HG03520 (cell line): ENCODE data around the gene C7.

Experiments used
- ATAC-seq: cut with Tn5 transposase; IDR thresholded peaks from one replicate; pipeline ENCODE4 v1.9.1; 2021; ENCODE audit warnings: mild to moderate bottlenecking, moderate library complexity; ENCODE audit not compliant: unreplicated experiment

C7 gene

DNA sequence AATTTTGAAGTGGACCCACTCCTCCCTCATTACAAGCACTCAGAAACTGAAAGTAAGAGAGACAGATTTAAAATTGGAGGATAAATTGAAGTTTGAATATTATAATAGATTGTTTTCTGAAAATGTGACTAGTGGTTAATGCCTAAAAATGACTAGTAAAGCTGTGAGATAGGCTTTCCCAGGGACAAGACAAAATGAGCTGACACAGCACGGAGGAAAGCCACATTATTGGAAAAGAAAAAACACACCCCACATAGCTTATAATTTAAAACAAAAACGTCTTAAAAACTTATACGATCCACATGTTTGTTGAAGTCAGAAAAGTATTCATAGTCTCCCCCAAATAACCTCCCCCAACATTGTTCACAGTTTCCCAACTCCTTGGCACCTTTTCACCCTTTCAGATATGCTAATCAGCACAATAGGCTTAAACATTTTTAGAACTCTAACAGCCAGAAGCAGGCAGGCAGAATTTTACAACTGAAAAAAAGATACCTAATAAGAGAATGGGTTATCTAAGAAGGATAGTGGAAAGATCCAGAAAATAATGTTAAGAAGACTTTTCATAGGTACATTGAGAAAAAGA is 6.1 kb downstream of the C7 start:
- ATAC-seq, result no peak

DNA sequence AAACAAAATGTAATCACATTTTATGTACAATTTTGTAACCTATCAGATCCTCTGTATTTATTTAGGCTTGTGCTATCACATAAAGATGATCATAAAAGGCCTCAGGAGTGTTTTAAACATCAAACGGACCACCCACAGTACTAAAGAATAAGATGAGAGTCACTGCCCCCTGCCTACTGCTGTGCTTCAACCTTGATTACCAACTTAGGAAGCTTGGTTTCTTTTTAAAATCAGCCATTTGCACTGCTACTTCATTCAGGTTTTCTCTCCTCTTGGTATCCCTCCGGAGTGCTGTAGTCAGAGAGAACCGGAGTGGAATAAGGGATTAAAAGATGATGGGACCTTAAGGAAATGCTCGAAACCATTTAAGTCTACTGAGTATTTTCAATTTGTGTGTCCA is 6.9 kb downstream of the C7 start:
- no peak for ATAC-seq

DNA sequence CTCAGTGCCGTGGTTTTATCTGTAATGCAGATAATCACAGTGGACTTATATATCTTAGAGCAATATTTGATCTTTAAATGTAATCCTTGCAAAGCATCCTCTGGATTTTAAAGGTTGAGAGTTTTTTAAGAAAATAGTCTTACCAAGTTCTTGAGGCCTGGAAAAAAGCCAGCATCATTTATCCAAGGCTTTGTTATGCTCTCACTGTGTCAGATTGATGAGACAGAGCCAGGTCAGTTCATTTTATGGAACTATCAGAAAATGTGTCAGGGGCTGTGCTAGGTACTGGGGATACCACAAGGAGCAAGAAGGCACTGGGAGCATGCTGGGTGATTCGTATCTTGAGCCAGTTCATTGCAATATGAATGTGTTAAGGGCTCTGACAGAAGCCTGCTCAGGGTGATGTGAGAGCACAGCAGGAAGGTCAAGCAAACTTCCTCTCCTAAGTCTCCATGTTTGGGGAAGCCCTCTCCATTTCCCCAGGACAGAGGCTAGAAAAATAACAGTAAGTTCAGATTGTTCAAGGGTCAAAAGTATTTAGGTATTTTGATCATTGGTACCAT is 19.7 kb downstream of the C7 start:
- no peak for ATAC-seq

DNA sequence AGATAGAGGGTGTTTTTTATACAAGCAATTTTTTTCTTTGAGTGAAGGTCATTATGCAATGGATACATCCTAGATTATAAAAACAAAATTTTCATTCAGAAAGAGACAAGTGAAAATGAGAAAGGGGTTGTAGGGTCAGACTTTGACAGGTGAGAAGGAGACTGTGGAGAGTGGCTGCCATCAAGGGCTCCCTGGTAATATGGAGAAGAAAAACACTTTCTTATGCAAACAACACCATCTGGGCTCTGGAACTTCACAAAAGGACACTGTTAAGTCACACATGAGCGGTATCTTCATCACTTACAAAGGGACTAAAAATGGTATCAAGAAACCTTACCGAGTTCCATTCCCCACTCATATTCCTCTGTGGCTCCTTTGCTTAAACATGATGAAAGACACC is 23.5 kb downstream of the C7 start:
- ATAC-seq, result no peak

DNA sequence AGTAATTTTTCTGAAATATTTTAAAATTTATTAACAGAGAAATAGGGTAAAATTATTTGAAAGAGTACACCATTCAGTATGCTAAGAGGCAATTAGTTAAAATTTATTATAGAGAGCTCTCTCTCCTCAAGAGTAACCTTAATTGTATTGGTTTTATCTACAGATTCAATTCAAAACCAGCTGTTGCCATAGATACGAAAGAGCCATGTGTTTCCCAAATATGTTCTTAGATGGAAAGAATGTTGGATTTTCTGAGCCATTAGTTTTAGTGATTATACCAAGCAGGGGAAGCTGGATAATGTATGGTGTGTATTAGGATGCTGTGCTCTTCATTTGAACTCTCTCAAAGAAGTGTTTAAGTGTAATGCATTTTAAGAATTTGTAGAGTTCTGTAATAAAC is 27.8 kb downstream of the C7 start:
- ATAC-seq, result no peak

DNA sequence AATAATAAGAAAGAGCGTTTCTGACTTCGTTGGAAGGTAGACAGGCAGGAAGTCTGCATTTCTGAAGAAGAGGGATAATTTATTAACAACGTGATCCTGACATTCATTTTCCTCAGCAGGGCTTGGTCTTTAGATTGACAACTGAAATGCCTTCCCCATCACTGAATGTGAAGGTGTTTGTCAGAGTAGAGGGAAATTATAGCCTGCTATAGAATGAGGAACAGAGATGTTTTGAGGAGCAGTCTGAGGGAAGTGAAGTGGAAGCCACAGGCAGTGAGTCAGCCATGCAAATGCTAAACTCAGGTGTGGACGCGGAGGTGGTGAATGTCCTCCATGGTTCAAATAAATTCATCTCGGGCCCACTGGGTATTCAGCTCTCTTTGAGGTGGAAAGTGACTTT is 30.5 kb downstream of the C7 start:
- no peak for ATAC-seq

DNA sequence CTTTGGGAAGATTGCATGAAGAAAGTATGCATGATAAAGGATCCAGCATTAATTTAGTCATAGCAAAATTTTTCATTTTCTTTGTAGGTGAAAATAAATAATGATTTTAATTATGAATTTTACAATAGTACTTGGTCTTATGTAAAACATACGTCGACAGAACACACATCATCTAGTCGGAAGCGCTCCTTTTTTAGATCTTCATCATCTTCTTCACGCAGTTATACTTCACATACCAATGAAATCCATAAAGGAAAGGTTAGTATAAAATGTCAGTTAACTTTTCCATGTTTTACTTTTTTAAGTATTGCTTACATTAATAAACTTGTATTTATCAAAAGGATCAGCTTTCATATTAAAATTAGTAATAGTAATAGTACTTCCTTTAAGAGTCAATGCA is 35.8 kb downstream of the C7 start:
- no peak for ATAC-seq

DNA sequence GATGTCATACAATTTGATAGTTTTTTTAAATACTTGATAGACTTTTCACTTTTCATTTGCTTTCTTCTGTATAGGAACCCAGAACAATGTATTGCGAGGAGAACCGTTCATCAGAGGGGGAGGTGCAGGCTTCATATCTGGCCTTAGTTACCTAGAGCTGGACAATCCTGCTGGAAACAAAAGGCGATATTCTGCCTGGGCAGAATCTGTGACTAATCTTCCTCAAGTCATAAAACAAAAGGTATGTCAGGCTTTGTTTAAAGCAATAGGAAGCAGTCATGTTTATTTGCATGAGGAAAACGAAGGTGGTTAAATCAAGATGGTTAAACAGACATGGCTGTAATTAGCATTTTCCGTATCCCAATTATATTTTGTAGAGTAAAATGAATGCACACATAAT is 46.0 kb downstream of the C7 start:
- no peak for ATAC-seq

DNA sequence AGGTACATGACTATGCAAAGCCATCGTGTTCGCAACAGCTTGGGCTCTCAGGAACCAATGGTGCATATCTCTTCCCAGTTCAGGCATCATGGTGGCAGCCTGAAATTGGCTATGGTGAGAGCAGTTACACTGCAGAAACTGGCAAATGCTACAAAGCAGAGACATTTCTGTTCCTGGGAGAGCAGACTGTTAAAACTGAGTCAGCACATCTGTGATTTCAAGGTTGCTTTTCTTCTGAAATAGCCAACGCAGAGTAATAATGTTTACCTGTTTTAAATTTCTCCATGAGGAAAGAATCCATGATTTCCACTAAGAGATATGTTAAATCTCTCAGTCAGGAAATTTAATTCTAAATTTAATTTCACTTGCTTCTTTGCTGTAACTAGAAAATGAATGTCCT is 47.8 kb downstream of the C7 start:
- no peak for ATAC-seq

DNA sequence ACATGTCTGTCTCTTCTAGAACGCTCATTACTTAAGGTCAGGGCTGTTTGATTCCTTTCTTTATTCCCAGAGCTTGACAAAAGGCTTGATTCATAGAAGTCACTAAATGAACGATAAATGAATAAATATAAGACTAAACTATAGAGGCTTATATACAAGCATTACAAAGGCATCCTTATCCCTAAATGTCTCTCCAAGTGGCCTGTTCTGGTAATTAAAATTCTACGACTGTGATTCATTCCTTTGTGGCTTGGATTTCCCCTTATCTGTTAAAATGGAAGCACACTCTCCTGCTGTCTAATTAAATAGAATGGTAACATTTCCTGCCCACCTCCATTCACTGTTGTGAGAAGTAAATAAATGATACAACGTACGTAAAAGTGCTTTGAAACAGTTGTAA is 49.5 kb downstream of the C7 start:
- ATAC-seq, result no peak

DNA sequence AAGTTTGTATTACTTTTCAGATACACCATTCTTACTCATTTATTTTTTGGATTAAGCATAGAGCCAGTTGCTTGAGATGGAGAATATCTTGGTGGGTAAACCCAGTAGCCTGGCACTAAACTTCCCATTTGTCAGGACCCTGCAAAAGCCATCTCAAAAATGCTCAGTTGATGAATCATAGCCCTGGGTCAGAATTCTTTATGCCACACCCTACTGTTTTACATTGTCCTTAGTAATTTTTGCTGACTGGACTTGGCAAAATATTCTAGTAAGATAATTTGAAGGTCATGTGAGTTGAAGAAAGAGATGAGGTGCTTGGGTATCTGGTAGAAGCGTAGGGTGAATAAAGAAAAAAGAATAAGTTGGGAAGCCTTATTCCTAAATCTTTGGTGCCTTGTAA is 50.7 kb downstream of the C7 start:
- ATAC-seq, result no peak

DNA sequence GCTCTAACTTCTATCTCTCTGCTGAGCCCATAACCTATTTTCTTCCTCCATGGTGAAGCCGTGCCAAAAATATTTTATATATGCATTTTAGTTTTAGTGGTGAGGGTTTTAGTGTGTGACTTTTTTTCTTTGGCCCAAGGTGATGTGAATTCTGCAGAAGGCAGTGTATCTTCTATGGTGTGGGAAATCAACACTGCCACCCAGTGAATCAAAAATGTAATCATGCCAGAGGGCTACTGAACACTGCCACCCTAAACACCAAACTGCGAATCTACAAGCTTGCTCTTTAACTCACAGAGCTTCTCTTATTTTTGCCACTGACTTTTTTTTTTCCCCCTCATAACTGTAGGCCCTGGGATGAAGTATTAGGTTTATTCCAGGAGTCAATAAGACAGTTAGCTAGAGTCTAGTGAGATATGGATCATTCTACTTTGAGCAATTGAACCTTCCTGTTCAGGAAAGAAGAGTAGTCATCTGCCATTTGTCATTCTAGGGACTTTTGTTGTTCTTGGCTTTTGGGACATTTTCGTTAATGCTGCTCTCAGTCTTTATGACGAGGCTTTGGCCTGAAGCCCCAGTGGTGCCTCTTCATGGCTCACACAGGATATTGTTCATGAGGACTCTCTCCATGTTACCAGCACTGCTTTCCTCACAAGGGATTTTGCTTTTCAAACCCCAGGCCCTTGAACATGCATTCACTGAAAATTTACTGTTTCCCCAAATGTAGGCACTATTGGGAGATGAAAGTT is 53.1 kb downstream of the C7 start:
- ATAC-seq, result no peak

DNA sequence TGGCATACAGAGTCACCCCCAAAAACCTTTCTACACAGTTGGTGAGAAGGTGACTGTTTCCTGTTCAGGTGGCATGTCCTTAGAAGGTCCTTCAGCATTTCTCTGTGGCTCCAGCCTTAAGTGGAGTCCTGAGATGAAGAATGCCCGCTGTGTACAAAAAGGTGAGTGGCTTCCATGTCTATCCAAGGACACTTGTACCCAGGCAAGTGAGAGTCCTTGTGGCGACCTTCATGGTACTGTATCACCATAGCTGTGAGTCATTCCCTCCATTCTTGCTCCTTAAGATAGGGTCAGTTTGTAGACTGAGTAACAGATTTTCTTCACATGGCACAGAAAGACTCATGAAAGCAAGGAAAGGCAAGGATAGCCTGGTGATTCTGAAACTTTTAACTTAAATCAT is 63.1 kb downstream of the C7 start:
- no peak for ATAC-seq

DNA sequence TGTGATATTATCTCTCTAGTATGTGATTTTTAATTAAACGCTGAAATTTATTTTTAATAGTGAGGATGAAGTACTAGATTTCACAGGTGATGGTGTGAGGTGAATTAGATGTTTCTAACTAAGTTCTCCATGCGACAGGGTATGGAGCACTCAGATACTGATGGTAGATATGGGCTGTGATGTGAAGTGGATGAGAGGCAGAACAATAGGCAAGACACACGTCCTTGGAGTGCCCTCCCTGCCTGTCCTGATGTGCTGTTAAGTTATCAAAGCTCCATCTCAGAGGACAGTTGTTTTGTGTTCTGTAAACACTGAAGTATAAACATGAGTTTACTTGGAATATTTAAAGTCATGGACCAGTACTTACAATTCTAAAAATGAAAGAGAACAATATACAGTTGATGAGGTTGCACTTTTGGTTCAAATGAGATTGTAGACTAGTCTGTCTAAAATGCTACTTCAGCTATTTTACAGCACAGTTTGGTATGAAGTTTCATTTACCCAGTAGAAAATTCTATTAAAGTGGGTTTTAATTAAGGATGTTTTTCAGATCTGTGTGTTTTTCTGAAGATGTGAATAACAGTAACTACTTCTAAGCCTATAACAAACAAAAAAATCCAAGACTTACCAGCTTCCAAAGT is 64.2 kb downstream of the C7 start:
- no peak for ATAC-seq

DNA sequence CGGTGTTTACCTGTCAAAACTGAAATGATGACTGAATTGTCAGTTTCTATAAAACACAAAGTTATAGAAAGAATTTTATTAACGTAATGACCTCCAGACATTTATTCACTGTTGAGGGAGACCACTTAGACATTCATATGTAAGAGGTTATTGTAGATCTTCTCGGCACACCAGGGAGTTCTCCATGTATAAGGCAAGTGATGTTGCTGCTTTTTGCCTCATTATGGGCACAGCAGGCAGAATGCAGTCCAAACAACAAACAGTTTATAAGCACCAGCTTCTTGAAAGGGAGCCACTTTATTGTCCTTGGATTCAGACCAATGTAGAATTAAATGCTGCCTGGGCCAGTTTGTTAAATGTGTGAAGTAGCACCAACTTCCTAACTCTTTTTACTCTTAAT is 66.7 kb downstream of the C7 start:
- no peak for ATAC-seq

DNA sequence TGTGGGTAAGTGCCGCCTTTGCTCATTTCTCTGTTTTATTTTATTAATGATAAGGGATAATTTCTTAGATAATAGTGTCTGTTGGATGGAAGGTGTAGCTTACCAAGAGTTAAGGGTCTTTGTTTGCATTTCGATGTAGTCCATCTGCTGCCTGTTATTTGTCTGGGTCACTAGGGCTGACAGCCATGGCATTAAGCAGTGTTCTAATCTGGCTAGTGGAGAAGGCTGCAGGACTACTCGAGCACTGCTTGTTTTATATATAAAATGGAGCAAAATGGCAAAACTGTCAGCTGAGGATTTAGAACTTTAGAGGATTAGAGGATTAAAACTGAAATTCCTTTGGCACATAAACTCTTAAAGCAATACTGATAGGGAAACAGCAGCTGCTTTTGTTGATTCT is 67.5 kb downstream of the C7 start:
- no peak for ATAC-seq

DNA sequence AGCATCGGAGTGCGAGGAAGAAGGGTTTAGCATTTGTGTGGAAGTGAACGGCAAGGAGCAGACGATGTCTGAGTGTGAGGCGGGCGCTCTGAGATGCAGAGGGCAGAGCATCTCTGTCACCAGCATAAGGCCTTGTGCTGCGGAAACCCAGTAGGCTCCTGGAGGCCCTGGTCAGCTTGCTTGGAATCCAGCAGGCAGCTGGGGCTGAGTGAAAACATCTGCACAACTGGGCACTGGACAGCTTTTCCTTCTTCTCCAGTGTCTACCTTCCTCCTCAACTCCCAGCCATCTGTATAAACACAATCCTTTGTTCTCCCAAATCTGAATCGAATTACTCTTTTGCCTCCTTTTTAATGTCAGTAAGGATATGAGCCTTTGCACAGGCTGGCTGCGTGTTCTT is 72.1 kb downstream of the C7 start:
- ATAC-seq, result no peak

DNA sequence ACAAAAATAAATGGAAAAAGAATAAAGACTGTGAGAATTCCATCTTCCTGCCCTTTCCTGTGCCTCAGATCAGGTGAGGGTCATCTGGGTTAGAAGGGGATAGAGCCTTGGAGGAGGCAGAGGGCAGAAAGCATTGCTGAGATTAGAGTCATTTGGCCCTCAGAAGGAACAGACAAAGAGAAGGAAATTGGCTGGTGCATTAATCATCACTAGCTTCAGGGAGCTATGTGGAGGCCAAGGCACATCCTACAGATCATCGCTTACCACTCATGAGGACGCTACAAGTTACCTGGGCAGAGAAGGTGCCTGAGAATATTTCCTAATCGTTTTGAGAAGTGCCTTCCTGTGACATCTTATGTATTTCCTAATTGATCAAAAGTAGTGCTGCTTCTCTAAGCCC is 74.5 kb downstream of the C7 start:
- no peak for ATAC-seq

DNA sequence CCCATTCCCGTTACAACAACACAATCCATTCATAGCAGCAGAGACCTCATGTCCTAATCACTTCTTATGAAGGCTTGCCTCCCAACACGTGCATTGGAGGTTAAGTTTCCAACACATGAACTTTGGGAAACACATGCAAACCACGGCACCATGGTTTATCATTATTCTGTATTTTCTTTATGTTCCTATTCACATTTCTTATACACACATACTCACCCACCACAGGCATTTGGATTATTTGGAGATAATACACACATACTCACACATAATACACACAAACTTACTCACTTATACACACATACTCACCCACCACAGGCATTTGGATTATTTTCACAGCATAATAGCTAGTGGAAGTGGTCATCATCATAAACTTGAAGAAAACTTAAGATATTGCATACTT is 75.6 kb downstream of the C7 start:
- ATAC-seq, result no peak

DNA sequence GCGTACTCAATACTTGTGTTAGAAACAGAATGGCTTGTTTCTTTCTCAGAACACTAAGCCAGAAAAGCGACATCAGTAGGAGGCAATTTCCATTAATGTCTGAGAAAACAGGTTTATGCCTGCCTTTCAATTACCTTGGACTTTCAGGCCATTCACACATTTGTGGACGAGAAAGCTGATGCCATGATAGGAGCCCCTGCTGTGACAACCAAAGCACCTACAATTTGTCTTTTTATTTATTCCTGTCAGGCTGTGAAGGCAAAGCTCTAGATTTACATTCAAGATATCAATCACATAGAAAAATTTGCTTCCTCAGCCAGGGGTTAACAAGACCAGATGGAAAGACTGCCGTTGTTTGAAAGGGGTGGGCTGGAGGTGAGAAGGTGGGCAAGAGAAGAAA is 76.2 kb downstream of the C7 start:
- ATAC-seq, result no peak

DNA sequence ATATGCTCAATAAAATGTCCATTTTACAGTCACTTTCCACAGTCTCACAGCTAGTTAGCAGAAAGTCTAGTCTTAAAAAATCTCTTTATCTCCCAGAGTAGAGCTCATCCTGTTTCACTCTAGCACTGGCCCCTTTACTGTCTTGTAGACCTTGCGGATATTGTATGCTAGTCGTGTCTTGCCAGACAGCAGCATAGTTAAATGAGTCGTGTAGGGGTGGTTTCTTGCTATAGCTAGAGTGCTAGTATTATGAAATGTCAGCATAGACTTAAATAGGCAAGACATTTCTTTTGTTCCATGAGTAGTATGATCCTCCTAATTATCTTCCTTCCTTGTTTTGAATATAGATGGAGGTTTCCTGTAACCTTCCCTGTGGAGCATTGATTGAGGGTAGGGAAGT is 77.4 kb downstream of the C7 start:
- no peak for ATAC-seq

DNA sequence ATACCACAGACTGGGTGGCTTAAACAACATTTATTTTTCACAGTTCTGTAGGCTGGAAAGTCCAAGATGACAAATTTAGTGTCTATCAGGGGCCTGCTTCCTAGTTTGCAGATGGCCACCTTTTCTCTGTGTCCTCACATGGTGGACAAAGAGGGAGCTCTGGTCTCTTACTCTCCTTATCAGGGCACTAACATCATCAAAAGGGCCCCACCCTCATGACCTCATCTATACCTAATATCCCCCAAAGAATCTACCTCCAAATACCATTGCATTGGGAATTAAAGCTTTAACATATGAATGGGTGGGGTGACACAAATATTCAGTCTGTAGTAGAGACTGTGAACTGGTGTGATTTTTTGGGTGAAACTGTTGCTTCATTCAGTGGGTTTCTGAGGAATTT is 78.1 kb downstream of the C7 start:
- no peak for ATAC-seq
